ENCODE measurements around the gene GPR171. TPM values are rescaled to one million over a fixed set of nuclear protein-coding genes. Genes with fewer than 3 reads are reported as not detected.

The GPR171 gene
- total and polyA plus RNA-seq, 2 donors (not counting 3 experiments of a cell fraction or from before 2014, with no cell fraction given): not detected

- Histone ChIP-seq H3K27ac (ENCODE audit: insufficient read depth, low read depth, low read length) (no peak overlapping the region), H3K36me3 (ENCODE audit: control insufficient read depth in 2 of 2, extremely low read depth in 1 of 2, insufficient read depth in 2 of 2, low read length in 2 of 2) (no peaks in the 10 kb centered on the region), H3K4me1 (ENCODE audit: control insufficient read depth, extremely low read depth, insufficient read depth, low read length) (peaks cover 11% of the 10 kb centered on the region), H2AFZ (ENCODE audit: low read depth, low read length) (no peak overlapping the region), H3K9me1 (replicated peaks; ENCODE audit: control insufficient read depth, extremely low read depth, insufficient read depth, low read length) (no peaks in the 10 kb centered on the region), H3K9ac (replicated peaks; ENCODE audit: extremely low read depth, insufficient read depth, low read length) (no peak overlapping the region), H3K9me3 (replicated peaks; ENCODE audit: control insufficient read depth, insufficient read depth, low read length) (no peaks in the 10 kb centered on the region), H3K4me2 (ENCODE audit: insufficient read depth, low read length) (no peak overlapping the region), H4K20me1 (replicated peaks; ENCODE audit: control insufficient read depth, extremely low read depth, insufficient read depth, low read length) (no peaks in the 10 kb centered on the region), H3K79me2 (ENCODE audit: control insufficient read depth, insufficient read depth, low read length) (no peaks in the 10 kb centered on the region), H3K4me3 (replicated peaks in 1 of 3; ENCODE audit: insufficient read depth in 1 of 3, low read depth in 1 of 3, low read length in 3 of 3) (no peak overlapping the region), H3K27me3 (ENCODE audit: control insufficient read depth in 2 of 2, insufficient read depth in 2 of 2, low read length in 2 of 2) (no peaks in the 10 kb centered on the region)
- no peak for DNase-seq (ENCODE audit: low read depth, low spot score)
- ChIA-PET CTCF (interaction anchor here (0.7 to 6.7 kb wide), 8 partner anchors 10 to 613 kb away, joined by 3 to 75 read pairs (median 6); partner anchors contain the start of gene P2RY14), POLR2A (interaction anchor here (0.9 kb wide), 1 partner anchor 462 kb away, joined by 3 read pairs; the partner anchor contains the start of gene SIAH2)
- no peak for TF ChIP-seq EZH2 (IDR thresholded peaks at IDR 0.05; ENCODE audit: borderline replicate concordance, low read depth, low read length, severe bottlenecking)
- no peak for TF ChIP-seq POLR2AphosphoS5 (IDR thresholded peaks at IDR 0.05; ENCODE audit: insufficient read depth, low read depth, low read length)
- TF ChIP-seq GATA2 (IDR thresholded peaks at IDR 0.05; ENCODE audit: insufficient read depth, insufficient read length, low read depth, low read length): no peak
- no peak for TF ChIP-seq JUN (IDR thresholded peaks at IDR 0.05; ENCODE audit: borderline replicate concordance, insufficient read depth, insufficient read length, low read depth)
- TF ChIP-seq POLR2A (IDR thresholded peaks at IDR 0.05; ENCODE audit: low read depth, low read length): no peak
- TF ChIP-seq CTCF (IDR thresholded peaks at IDR 0.05; ENCODE audit: extremely low read depth in 1 of 2, insufficient read depth in 1 of 2, low read depth in 1 of 2, low read length in 2 of 2): no peak
- TF ChIP-seq MYC (IDR thresholded peaks at IDR 0.05; ENCODE audit: low read depth, low read length): no peak
- TF ChIP-seq, protein P1, sequence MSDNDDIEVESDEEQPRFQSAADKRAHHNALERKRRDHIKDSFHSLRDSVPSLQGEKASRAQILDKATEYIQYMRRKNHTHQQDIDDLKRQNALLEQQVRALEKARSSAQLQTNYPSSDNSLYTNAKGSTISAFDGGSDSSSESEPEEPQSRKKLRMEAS (IDR thresholded peaks at IDR 0.05; ENCODE audit: insufficient read depth, insufficient read length): no peak
- no peak for TF ChIP-seq FOS (IDR thresholded peaks at IDR 0.05; ENCODE audit: borderline replicate concordance, insufficient read depth, low read length)
- no TSS peak for BruUV-seq (replicated peaks)
- intact Hi-C loops (cut with micrococcal nuclease) (loop anchor here (5.0 kb wide), 1 partner anchor 212 kb away; no protein-coding TSS in a partner anchor), dilution Hi-C loops (cut with MboI; ENCODE audit: extremely low pct_ligation_motif_present, low sequenced_read_pairs) (no loop called here)
- no peak for FAIRE-seq
Observed at GRCh38 chr3:151225040-151225975, 22.3 kb upstream of the GPR171 start.
